VCaP (cell line): ENCODE measurements around the gene DCDC2.

ENCODE experiments used
- H3K27ac ChIP-seq: fragments of 450-650 bp; 2 replicates; pipeline ENCODE4 v1.5.1; 2017
- CTCF ChIP-seq: fragments of 450-650 bp; conservative IDR thresholded peaks from 2 replicates; pipeline ENCODE4 v1.5.1; 2017; ENCODE audit warnings: mild to moderate bottlenecking, moderate library complexity

DCDC2 gene

GRCh38 chr6:24358219-24358821 lies 461 bp upstream of the DCDC2 start:
- no peak for TF ChIP-seq CTCF
- peak overlapping the region; percentile 79 for H3K27ac ChIP-seq

- no peak for TF ChIP-seq CTCF
- H3K27ac ChIP-seq, result peak overlapping the region; percentile 79
Observed at GRCh38 chr6:24356310-24356973, 1.4 kb downstream of the DCDC2 start.

GRCh38 chr6:24355393-24355792 lies 2.5 kb downstream of the DCDC2 start:
- TF ChIP-seq CTCF, result no peak
- no peak overlapping the region for H3K27ac ChIP-seq

GRCh38 chr6:24353861-24354260 lies 4.0 kb downstream of the DCDC2 start:
- H3K27ac ChIP-seq, result no peak overlapping the region
- no peak for TF ChIP-seq CTCF

GRCh38 chr6:24352434-24352833 lies 5.4 kb downstream of the DCDC2 start:
- H3K27ac ChIP-seq, result no peak overlapping the region
- TF ChIP-seq CTCF, result no peak

- H3K27ac ChIP-seq, result no peak overlapping the region
- TF ChIP-seq CTCF, result no peak
Observed at GRCh38 chr6:24344976-24345375, 12.9 kb downstream of the DCDC2 start.

GRCh38 chr6:24340998-24341938 lies 16.6 kb downstream of the DCDC2 start:
- H3K27ac ChIP-seq, result peak overlapping the region; percentile 85
- no peak for TF ChIP-seq CTCF
